HepG2 (cell line): Measurements from ENCODE around the gene CNBD2. TPM values are rescaled to one million over a fixed set of nuclear protein-coding genes. Genes with fewer than 3 reads are reported as not detected.

Source experiments
- CSRNP1 ChIP-seq: sonication (generic); formaldehyde crosslinking; IDR thresholded peaks from 2 replicates; pipeline ENCODE4 v1.8.1; 2023; ENCODE audit warnings: mild to moderate bottlenecking, missing genetic modification reagents
- ISX ChIP-seq: sonication (generic); formaldehyde crosslinking; conservative IDR thresholded peaks from 2 replicates; pipeline ENCODE4 v1.5.0; 2020; ENCODE audit warnings: missing genetic modification reagents
- THAP11 ChIP-seq: IDR thresholded peaks from 2 replicates; pipeline ENCODE4 v1.6.1; 2016; ENCODE audit warnings: missing biosample characterization, missing genetic modification reagents
- ZBED4 ChIP-seq: sonication (generic); formaldehyde crosslinking; IDR thresholded peaks from 2 replicates; pipeline ENCODE4 v1.4.0; 2020; ENCODE audit warnings: missing genetic modification reagents, borderline replicate concordance
- ZFP90 ChIP-seq: sonication (generic); formaldehyde crosslinking; IDR thresholded peaks from 2 replicates; pipeline ENCODE4 v1.8.0; 2022; ENCODE audit warnings: missing genetic modification reagents, mild to moderate bottlenecking, inconsistent platforms, borderline replicate concordance
- ZNF737 ChIP-seq: sonication (generic); formaldehyde crosslinking; IDR thresholded peaks from 2 replicates; pipeline ENCODE4 v1.5.0; 2020; ENCODE audit warnings: missing genetic modification reagents, mild to moderate bottlenecking, borderline replicate concordance
- ZNF773 ChIP-seq: sonication (generic); formaldehyde crosslinking; IDR thresholded peaks from 2 replicates; pipeline ENCODE4 v1.4.0; 2020; ENCODE audit warnings: missing genetic modification reagents, borderline replicate concordance
- polyA plus RNA-seq, 8 experiments: library from polyadenylated mRNA; depleted of rRNA in 3 of 8; stranded (reverse) in 7 of 8; unstranded in 1 of 8; fragments of >200 nt; fragmentation: Illumina TruSeq in 4 of 8; extraction: Trizol in 4 of 8; gene quantifications; 2 replicates each; pipeline versions ENCODE4 v1.2.1 to v1.2.3, GENCODE V29; 2011 to 2016; ENCODE audit warnings: low read depth in 4 of 8, missing spikeins in 1 of 8, mixed read lengths in 1 of 8; ENCODE audit not compliant: insufficient read depth in 1 of 8
- total RNA-seq, 5 experiments: library from RNA; depleted of rRNA; stranded (reverse); fragments of >200 nt; fragmentation: Illumina TruSeq; extraction: Trizol; gene quantifications; 2 replicates each; pipeline ENCODE4 v1.2.3, GENCODE V29; 2016; ENCODE audit warnings: low read depth in 1 of 5
- TF ChIP-seq, protein P1 (sequence below): sonication (generic); formaldehyde crosslinking; IDR thresholded peaks from 2 replicates; pipeline ENCODE4 v1.8.0; 2022; ENCODE audit warnings: missing genetic modification reagents, mild to moderate bottlenecking, borderline replicate concordance

The CNBD2 gene
- total and polyA plus RNA-seq, 2 of the 13 experiments (the other 11 are each of a cell fraction or from before 2014, with no cell fraction given), result 12.4 to 22.8 TPM

DNA sequence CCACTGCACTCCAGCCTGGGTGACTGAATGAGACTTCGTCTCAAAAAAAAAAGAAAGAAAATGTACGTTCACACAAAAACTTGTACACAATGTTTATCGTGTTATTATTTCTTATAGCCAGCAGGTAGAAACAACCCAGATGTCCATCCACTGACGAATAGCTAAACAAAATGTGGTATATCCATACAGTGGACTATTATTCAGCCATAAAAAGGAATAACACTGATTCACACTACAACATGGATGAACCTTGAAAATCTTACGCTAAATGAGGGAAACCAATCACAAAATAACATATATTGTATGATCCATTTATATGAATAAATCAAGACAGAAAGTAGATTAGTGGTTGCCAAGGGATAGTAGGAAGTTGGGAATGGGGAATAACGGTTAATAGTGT, 111.1 kb downstream of the CNBD2 start (continued):
- no peak for TF ChIP-seq ZBED4
- TF ChIP-seq ZFP90 (CRISPR knock-in tag), result no peak
- no peak for TF ChIP-seq ZNF737 (CRISPR knock-in tag)
- no peak for TF ChIP-seq ISX (CRISPR knock-in tag)
- TF ChIP-seq, protein P1, sequence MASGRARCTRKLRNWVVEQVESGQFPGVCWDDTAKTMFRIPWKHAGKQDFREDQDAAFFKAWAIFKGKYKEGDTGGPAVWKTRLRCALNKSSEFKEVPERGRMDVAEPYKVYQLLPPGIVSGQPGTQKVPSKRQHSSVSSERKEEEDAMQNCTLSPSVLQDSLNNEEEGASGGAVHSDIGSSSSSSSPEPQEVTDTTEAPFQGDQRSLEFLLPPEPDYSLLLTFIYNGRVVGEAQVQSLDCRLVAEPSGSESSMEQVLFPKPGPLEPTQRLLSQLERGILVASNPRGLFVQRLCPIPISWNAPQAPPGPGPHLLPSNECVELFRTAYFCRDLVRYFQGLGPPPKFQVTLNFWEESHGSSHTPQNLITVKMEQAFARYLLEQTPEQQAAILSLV (CRISPR knock-in tag), result no peak
- TF ChIP-seq THAP11 (CRISPR knock-in tag), result no peak
- TF ChIP-seq CSRNP1 (CRISPR knock-in tag), result no peak
- no peak for TF ChIP-seq ZNF773 (CRISPR knock-in tag)
